Measurements from ENCODE around the gene VLDLR.
"Not testable (repeated sequence)": the region's sequence is repeated elsewhere in the genome, so short reads cannot be mapped to it uniquely, and the experiment has no call there.

VLDLR gene

DNA sequence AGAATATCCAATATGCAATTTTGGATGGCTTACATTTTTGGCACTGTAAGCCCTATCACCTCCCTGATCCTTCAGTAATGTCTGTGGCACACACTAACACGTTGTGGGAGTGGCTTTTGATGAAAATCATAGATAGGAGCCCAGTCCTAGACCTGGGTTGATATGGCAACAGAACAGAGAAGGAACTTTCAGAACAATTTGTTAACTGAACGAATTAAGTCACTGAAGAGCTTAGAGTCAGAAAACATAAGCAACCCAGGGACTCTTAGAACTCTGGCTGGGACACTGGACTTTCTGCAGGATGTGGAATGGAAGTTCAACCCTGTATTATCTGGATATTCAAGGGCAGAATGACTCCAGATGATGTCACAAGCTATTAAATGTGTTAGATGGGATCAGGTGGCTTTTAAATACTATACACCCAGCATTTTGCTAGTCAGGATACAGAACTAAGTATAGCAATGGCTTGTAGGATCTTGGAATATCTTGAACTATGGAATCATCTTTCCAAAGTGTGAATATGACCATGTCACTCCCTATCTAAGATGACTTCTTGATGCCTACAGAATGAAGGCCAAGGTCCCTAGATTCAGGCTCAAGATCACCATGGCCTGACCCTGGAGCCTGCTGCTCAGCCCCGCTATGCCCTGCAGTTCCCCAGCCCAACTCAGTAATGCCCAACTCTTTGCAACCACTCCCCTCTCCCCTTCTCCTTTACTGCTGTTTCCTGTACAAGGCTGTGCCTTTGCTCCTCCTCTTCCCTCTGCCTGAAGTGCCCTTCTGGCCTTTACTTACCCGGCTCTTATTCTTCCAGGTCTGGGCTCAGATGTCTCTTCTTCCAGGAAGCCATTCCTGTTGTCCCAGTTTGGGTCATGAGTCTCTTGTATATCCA, 42.8 kb downstream of the VLDLR start:
- DNase-seq (ENCODE audit: low spot score), result no peak

- no peak for DNase-seq (ENCODE audit: low spot score)
These were observed 45.0 kb downstream of the VLDLR start for GRCh38 chr9:2666569-2666968.

DNA sequence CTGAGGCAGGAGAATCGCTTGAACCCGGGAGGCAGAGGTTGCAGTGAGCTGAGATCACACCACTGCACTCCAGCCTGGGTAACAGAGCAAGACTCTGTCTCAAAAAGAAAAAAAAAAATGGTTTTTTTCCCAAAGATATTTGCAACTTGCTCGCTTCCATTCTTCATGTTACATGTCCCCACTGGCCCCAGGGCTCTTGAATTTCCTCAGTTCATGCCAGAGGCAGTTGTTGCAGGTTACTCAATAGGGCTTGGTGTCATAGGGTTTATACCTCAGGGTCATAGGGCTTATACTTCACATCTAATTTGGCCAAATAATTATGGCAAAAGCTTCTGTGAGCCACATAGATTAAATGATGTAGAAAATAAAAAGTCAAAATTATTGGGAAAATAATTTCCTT, 51.6 kb downstream of the VLDLR start:
- DNase-seq (ENCODE audit: low spot score), result no peak

- no peak for DNase-seq (ENCODE audit: low spot score)
These were observed 52.7 kb downstream of the VLDLR start for GRCh38 chr9:2674141-2674824.

DNA sequence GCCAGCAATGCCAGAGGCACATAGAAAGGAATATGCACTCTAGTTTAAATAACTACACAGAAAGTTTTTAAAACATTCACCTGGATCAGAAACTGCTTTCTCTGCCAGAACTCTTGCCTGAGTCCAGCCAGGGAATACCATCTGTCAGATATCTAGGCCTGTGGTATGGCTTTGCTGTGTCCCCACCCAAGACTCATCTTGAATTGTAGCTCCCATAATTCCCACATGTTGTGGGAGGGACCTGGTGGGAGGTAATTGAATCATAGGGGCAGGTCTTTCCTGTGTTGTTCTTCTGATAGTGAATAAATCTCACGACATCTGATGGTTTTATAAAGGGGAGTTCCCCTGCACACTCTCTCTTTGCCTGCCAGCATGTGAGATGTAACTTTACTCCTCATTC, 54.2 kb downstream of the VLDLR start:
- no peak for DNase-seq (ENCODE audit: low spot score)

DNA sequence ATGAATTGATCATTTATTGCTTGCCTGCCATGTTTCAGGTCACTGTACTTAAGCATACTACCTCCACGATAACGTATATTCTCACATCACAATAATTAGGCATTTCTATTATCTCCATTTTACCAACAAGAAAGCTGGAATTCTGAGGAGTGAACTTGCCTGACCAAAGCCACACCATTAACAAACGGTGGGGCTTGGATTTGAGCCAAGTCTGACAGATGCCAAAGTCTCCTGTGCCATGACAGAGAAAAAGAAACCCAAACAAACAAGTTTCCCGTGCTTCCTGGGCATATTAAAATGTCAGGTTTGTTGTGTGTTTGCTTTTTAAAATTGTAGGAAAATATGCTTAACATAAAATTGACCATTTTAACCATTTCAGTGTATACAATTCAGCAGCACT, 54.9 kb downstream of the VLDLR start:
- no peak for DNase-seq (ENCODE audit: low spot score)

DNA sequence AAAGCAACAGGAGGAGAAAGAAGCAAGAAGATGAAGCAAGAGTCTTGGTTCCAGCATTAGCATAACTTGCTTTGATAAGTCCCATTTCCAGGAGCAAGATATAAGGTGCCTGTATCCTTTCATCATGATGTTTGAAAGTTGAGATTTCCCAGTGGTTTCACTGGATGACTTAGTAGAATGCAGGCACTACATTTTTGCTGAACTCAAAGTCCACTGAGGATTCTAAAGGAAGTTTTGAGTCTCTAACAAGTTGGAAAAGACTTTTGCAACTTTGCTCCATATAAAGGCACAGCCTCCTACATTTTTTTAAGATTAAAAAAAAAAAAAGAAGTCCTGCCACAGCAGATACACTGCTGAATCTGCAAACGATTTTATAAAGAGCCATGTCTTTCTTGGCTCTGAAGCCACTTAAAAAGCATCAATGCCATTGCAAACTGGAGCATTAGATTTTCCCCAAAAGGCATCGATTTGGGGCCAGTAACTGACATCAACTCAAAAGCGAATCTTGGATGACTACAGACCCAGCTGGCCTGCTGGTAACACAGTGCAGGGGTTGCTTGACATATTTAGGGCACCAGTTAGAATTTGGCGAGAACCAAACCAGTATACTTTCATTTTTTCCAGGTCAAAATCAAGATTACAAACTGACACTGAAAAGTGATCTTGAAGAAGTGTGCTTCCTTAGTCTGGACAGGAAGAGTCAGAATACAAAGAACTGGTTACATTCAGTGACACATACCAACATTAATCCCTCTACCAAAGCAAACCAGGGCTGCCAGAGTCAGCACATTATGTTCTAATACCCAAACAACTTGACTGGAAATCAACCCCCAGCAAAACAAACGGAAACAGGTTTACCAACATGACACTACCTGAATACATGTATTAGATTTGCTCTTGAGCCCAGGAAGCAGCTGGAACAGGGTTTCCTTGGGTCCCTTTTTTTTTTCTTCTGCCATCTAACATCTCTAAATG, 56.6 kb downstream of the VLDLR start:
- DNase-seq (ENCODE audit: low spot score), result no peak

DNA sequence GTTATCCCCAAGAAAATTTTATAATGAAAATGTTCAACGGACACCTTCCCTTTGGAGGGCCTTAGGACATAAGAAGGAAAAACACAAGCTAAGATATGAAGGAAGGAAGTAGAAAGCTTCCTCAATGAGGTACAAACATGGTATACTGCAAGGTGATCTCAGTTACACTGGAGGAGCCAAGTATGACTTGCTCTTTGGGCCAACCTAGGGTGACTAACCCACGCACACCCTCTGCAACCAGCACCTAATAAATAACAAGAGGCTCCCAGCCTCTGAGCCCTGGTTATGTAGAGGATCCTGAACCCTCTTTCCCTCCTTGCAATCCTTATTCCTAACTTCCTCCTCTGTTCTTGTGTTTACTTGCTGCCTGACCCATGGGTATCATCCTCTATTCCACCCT, 57.4 kb downstream of the VLDLR start:
- no peak for DNase-seq (ENCODE audit: low spot score)

GRCh38 chr9:2681981-2682380, 60.4 kb downstream of the VLDLR start:
- DNase-seq (ENCODE audit: low spot score), result no peak

DNA sequence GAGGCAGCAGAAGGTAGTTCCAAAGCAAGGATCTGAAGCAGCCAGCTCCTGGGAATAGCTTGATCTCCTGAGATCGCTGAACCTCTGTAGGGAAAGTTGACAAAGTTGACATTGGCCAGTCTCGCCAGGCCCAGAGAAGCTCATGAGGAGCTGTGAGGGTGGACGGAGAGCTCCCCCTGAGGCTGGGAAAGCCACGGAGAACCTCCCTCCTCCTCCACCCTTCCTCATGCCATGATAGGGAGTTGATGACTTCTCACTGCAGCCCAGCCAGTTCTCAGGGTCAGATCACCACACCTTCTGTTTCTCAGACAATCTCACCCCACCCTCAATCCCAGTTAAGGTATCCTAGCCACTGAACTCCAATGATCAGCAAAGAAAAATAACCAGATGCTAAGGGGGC, 65.3 kb downstream of the VLDLR start:
- DNase-seq (ENCODE audit: low spot score), result no peak

DNA sequence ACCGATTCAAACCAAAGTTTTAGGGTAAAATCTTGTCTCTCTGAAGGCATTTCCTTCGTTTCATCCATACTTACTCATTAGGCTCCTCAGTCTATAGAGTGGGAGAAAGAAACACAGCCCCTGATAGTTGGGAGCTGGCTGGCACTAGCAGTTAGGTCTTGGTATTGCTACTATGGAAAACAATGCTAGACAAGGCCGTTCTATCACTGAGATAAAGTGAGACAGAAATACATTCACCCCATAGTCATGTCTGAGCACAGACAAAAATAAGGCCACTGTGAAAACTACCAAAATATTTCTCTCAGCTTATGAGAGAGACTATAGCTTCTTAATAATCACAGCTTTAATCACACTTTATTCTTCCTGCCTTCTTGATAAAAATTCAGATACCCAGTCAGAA, 67.0 kb downstream of the VLDLR start:
- DNase-seq (ENCODE audit: low spot score), result no peak

DNA sequence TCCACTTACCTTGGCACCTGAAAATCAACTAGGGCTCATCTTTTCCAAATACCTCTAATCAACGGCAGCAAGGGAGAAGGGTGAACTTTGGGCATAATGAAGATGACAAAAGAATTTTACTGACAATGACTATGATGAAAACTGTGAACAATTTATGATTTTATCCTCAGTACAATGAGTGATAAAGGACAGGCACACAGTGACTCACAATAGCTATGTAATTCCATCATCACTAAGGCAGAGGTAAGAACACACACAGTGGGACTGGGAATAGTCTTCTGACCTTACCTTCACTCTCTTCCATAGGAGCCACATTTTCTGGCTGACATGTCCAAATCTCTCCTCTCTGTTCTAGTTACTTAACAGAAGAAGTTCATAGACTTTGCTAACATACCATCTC, 69.6 kb downstream of the VLDLR start:
- DNase-seq (ENCODE audit: low spot score), result no peak

DNA sequence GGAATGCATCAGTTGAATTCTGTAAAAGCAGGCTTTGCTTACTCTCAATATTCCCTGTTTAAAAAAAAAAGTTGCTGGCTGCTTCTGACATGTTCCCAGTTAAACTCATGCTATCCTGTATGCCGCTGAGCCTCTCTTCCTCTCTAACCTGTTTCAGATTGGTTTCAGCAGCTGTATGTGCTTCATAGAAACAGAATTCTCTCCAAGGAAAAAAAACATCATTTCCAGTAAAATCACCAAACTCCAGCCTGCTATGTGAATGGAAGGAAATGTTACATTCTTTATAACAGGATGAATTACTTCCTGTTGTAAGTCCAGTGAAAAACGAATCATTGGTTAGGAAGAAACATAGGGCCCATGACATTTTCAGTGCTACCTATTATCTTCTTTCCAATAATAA, 70.0 kb downstream of the VLDLR start:
- no peak for DNase-seq (ENCODE audit: low spot score)

- no peak for DNase-seq (ENCODE audit: low spot score)
These were observed 71.5 kb downstream of the VLDLR start for GRCh38 chr9:2693056-2693455.

DNA sequence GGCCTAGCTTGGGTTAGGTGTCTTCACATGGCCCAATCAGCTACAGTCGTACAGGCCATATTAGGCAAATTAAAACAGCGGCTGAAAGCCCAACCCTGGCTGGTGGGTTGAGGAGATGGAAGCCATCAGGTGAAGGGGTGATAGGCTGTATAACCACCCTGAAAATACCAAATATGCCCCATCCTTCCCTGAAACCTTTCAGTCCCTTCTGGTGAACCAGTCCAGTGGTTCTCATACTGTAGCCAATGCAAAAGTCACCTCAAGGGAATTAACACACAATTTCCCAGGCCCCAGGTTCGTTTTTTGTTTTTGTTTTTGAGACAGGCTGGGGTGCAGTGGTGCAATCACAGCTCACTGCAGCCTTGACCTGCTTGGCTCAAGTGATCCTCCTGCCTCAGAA, 75.9 kb downstream of the VLDLR start:
- no peak for DNase-seq (ENCODE audit: low spot score)

- DNase-seq (ENCODE audit: low spot score), result no peak
These were observed 78.8 kb downstream of the VLDLR start for GRCh38 chr9:2700398-2700797.

GRCh38 chr9:2700909-2701550, 79.4 kb downstream of the VLDLR start:
- no peak for DNase-seq (ENCODE audit: low spot score)

DNA sequence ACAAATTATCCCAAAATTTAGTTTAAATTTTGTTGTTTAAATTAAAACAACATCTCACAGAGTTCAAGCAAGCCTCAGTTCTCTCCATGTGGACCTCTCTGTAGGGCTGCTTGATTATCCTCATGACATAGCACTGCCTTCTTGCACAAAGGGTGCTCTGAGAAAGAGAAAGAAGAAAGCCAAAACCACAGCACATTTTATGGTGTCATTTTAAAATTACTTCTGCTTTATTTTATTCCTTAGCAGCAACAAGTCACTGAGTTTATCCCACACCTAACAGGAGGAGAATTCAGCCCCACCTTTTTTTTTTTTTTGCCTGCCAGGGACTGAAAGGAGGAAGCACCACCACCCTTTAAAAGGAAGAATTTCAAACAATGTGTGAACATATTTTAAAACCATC, 82.9 kb downstream of the VLDLR start:
- DNase-seq (ENCODE audit: low spot score), result no peak

DNA sequence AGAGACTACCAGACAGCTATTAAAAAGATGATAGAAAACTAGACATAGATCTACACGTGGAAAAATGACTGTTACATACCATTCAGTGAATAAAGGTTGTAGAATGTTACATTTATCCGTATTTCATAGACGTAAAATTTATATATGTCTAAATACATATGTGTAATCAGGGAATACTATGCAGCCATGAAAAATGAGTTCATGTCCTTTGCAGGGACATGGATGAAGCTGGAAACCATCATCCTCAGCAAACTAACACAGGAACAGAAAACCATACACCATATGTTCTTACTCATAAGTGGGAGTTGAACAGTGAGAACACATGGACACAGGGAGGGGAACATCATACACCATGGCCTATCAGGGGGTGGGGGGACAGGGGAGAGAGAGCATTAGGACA, 85.7 kb downstream of the VLDLR start:
- DNase-seq (ENCODE audit: low spot score), result not testable (repeated sequence)
